HG02840 (cell line): ENCODE results near the gene FOXD3.

Experiments
- ATAC-seq: cut with Tn5 transposase; IDR thresholded peaks from one replicate; pipeline ENCODE4 v1.9.1; 2021; ENCODE audit warnings: mild to moderate bottlenecking, moderate library complexity, moderate number of reproducible peaks; ENCODE audit not compliant: unreplicated experiment, low FRiP score

Gene FOXD3

GRCh38 chr1:63320022-63320721 is 2.2 kb upstream of the FOXD3 start:
- ATAC-seq: no peak

- no peak for ATAC-seq
Observed at GRCh38 chr1:63321066-63321784, 1.1 kb upstream of the FOXD3 start.

DNA sequence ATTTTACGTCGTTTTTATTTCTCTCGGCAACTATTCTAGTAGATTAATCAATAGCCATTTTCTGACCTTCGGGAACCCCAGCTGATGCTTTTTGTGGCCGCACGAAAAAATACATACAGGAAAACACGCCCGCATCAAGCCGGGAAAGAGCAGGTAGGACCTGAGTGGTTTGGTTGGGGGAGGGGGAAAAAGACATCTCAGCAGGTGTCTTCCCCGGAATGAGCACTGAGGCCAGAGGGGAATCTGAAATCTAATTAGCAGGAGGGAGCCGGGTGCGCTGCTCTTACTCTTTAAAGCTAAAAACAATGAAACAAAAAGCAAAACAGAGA is 618 bp upstream of the FOXD3 start:
- no peak for ATAC-seq

DNA sequence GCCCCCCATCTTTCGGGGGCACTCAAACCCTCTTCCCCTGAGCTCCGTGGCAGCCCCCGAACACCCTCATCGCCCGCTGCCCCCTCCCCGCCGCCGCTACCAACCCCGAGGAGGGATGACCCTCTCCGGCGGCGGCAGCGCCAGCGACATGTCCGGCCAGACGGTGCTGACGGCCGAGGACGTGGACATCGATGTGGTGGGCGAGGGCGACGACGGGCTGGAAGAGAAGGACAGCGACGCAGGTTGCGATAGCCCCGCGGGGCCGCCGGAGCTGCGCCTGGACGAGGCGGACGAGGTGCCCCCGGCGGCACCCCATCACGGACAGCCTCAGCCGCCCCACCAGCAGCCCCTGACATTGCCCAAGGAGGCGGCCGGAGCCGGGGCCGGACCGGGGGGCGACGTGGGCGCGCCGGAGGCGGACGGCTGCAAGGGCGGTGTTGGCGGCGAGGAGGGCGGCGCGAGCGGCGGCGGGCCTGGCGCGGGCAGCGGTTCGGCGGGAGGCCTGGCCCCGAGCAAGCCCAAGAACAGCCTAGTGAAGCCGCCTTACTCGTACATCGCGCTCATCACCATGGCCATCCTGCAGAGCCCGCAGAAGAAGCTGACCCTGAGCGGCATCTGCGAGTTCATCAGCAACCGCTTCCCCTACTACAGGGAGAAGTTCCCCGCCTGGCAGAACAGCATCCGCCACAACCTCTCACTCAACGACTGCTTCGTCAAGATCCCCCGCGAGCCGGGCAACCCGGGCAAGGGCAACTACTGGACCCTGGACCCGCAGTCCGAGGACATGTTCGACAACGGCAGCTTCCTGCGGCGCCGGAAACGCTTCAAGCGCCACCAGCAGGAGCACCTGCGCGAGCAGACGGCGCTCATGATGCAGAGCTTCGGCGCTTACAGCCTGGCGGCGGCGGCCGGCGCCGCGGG is 837 bp downstream of the FOXD3 start:
- no peak for ATAC-seq

DNA sequence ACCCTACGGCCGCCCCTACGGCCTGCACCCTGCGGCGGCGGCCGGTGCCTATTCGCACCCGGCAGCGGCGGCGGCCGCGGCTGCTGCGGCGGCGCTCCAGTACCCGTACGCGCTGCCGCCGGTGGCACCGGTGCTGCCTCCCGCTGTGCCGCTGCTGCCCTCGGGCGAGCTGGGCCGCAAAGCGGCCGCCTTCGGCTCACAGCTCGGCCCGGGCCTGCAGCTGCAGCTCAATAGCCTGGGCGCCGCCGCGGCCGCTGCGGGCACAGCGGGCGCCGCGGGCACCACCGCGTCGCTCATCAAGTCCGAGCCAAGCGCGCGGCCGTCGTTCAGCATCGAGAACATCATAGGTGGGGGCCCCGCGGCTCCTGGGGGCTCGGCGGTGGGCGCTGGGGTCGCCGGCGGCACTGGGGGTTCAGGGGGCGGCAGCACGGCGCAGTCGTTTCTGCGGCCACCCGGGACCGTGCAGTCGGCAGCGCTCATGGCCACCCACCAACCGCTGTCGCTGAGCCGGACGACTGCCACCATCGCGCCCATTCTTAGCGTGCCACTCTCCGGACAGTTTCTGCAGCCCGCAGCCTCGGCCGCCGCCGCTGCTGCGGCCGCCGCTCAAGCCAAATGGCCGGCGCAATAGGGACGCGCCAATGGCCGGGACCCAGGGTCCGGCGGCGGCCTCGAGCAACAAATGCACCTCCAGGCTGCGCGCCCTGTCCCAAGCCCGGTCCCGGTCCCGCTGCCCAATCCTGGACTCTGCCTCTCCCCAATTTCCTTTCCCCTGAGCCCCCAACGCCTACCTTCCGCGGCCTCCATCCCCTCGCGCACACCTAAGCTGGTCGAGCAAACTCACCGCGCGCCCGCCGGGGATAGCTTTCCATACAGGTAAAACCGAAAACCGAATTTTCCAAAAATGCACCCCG is 1.8 kb downstream of the FOXD3 start:
- ATAC-seq: no peak

- no peak for ATAC-seq
Observed at GRCh38 chr1:63324779-63325119, 2.4 kb downstream of the FOXD3 start.

DNA sequence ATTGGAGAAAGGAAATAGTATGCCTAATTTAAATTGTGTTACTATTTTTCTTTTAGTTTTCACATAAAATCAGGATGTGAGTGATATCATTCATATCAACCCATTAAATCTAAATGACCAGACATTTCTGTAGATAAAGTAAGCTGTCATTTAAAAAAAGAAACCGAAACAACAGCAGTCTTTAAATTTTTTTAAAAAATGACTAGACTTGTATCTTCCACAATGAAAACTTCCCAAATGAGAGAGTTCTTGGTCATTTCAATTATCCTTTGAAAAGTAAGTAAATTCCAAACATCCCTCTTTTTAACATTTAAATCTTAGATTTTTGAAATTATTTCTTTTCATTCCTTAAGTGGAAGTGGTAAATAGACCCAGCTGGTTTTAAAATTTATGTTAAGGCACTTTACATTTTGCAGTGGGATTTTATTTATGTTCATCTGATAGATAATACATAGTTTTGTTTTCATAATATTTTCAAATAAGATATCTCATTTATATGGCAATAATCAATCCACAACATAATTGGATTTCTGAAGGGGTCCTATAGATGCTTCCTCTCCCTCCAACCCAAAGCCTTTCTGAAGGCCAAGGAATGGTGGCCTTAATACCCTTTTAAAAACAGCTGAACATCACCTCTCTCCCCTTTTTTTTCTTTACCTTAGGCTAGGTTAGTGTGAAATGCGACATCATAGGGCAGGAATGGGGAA is 3.1 kb downstream of the FOXD3 start:
- no peak for ATAC-seq

- ATAC-seq: no peak
Observed at GRCh38 chr1:63326106-63326472, 3.7 kb downstream of the FOXD3 start.

GRCh38 chr1:63326473-63327380 is 4.4 kb downstream of the FOXD3 start:
- ATAC-seq: no peak

DNA sequence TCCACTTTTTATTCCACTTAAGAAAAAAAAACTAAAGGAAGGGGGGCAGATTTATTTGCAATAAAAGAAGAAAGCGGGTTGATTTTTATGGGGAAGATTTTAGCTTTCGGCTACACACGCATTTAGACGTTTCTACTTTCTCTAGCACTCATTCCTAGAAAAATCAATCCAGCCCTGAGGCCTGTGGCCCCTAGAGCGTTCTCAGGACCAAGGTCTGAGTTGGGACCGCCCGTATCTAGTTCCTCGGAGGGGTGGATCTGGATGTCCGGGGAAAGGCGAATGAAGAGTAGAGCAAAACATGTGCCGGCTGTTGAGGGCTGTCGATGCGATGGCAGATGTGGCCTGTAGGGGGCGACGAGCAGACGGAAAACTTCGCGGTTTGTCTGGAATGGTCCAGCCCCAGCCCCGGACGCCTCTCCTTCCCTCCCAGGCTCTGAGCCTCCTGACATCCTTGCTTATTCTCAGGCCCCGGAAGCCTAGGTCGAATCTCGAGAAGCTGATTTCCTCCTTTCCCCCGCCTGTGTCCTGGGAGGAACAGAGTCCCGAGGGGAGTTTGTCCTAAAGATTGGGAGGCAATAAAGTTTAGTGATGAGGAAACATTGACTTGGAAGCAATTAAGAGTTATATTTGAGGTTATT is 5.2 kb downstream of the FOXD3 start:
- ATAC-seq: no peak

- ATAC-seq: no peak
Observed at GRCh38 chr1:63328122-63328521, 5.8 kb downstream of the FOXD3 start.

DNA sequence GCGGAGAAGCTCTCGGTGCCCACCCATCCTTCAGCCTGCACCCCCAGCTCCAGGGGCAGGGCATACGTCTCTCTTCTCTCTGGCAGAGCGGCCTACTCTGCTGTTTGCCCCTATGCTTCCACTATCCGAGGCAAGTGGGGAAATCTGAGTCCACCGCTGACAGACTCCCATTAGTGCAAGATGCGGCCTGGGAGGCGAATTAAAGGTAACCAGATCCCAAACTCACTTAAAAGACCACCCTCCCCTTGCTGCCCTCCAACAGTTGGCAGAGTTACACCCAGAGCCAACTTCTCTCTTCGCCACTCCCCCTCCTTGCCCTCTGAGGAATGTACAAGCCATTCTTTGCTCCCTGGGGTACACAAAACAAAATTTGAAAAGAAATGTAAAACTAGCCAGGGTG is 6.4 kb downstream of the FOXD3 start:
- no peak for ATAC-seq

DNA sequence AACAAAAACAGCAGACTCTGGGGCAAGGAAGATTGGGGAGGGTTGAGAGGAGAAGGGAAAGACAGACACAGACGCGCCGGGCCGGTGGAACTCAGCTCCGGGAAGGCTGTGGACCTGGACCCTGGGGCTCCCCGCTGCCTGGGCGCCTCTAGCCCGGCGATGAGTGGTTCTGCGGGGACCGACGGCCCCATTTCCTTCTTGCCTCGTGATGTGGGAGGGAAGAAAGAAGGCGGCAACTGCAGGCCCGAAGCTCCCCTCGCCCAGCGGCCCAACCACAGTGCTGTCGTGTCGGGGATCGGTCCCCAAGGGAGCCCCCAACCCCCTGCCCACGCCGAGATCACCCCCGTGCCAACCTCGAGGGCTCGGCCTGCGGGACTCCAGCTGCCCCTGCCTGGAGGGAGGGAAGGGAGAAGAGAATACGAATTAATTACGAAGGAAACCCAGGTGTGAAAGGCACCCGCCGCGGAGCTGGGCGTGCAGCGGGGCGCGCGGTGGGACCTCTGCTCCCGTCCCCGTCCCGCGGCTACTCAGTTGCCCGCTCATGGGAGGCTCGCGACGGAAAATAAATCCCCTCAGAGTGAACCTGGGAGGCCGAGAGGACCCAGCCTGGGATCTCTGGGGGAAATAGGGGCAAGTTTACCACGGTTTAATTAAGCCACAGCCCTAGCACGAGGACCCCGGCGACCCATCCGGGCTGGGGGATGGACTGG is 7.4 kb downstream of the FOXD3 start:
- ATAC-seq: no peak

DNA sequence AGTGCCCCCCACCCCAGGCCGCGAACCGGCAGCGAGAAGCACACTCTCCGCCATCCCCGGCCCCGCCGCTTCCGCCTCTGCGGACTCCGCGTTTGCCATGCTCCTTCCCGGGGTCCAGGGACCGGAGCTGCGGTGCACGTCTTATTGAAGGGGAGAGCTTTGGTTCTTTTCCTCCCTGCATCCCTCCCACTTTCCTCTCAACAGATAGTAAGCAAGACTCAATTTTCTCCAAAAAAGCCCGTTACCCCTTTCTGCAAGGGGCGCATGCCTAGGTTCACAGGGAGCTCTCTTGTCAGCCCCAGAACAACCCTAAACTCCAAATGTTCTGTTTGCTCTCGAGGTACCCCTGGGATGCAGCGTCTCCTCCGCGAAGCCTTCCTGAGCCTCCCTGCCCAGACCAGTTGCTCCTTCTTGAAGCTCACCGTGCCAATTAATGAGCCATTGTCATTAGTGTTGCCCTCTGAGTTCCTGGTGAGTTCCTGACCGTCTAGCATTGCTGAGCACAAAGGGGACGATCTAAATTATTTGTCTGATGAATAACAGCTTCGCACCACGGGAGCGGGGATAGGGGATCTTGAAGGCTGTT is 8.1 kb downstream of the FOXD3 start:
- no peak for ATAC-seq

- no peak for ATAC-seq
Observed at GRCh38 chr1:63342402-63342801, 20.0 kb downstream of the FOXD3 start.

- no peak for ATAC-seq
Observed at GRCh38 chr1:63343922-63344321, 21.6 kb downstream of the FOXD3 start.

DNA sequence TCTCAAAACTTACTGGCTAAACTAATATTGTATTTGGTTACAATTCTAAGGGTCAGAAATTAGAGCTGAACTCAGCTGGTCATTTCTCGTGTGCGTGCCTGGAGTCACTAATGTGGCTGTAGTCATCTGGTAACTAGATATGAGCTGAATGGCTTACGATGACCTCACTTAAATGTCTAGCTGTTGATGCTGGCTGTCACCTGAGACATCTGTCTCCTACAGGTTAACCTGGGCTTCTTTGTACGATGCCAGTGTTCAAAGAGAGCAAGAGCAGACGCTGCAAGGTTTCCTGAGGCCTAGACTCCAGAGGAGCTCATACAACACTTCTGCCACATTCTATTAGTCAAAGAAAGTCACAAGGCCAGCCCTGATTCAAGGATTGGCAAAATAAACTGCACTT is 28.0 kb downstream of the FOXD3 start:
- ATAC-seq: no peak
